Measurements from ENCODE around the gene LRP1B.
A peak's percentile ranks its signal among the peaks of the same experiment; 100 is the strongest.

LRP1B gene

GRCh38 chr2:140528982-140529381 lies 1601.8 kb downstream of the LRP1B start:
- TF ChIP-seq CEBPB (IDR thresholded peaks at IDR 0.05) (no peak), YY1 (IDR thresholded peaks at IDR 0.05; ENCODE audit: low read depth) (no peak), USF1 (IDR thresholded peaks at IDR 0.05) (no peak), EP300 (IDR thresholded peaks at IDR 0.05; ENCODE audit: borderline replicate concordance) (no peak), MAX (IDR thresholded peaks at IDR 0.05) (no peak), TEAD4 (IDR thresholded peaks at IDR 0.05) (no peak), EGR1 (IDR thresholded peaks at IDR 0.05) (no peak), ZBTB7A (IDR thresholded peaks at IDR 0.05; ENCODE audit: low read depth) (no peak), RAD21 (IDR thresholded peaks at IDR 0.05; ENCODE audit: low read depth) (no peak), NFIC (IDR thresholded peaks at IDR 0.05) (no peak), TCF12 (IDR thresholded peaks at IDR 0.05; ENCODE audit: low read depth) (no peak), CREB1 (IDR thresholded peaks at IDR 0.05; ENCODE audit: low read depth) (no peak), FOXM1 (IDR thresholded peaks at IDR 0.05; ENCODE audit: borderline replicate concordance, low read depth) (no peak), TAF1 (IDR thresholded peaks at IDR 0.05; ENCODE audit: low read depth) (no peak)
- TF ChIP-seq, protein P1, sequence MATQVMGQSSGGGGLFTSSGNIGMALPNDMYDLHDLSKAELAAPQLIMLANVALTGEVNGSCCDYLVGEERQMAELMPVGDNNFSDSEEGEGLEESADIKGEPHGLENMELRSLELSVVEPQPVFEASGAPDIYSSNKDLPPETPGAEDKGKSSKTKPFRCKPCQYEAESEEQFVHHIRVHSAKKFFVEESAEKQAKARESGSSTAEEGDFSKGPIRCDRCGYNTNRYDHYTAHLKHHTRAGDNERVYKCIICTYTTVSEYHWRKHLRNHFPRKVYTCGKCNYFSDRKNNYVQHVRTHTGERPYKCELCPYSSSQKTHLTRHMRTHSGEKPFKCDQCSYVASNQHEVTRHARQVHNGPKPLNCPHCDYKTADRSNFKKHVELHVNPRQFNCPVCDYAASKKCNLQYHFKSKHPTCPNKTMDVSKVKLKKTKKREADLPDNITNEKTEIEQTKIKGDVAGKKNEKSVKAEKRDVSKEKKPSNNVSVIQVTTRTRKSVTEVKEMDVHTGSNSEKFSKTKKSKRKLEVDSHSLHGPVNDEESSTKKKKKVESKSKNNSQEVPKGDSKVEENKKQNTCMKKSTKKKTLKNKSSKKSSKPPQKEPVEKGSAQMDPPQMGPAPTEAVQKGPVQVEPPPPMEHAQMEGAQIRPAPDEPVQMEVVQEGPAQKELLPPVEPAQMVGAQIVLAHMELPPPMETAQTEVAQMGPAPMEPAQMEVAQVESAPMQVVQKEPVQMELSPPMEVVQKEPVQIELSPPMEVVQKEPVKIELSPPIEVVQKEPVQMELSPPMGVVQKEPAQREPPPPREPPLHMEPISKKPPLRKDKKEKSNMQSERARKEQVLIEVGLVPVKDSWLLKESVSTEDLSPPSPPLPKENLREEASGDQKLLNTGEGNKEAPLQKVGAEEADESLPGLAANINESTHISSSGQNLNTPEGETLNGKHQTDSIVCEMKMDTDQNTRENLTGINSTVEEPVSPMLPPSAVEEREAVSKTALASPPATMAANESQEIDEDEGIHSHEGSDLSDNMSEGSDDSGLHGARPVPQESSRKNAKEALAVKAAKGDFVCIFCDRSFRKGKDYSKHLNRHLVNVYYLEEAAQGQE (IDR thresholded peaks at IDR 0.05; ENCODE audit: low read depth) = no peak

DNA sequence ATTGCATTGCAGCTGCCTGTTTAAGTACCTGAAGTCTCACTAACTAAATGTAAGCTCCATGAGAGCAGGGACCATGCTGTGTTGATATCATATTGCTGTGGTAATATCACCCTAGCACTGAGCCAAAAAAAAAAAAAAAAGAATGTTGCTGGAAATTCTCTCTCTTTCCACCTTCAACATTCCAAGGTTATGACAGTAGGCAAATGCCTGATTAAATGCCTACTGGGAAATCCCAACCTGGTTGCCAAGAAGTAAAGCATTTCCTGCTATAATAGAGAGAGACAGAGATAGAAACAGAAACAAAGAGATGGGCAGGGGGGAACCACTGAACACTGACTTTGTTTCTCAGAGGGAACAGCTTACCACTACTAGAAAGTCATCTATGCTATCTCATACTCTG lies 1604.2 kb downstream of the LRP1B start:
- TF ChIP-seq TAF1 (IDR thresholded peaks at IDR 0.05; ENCODE audit: low read depth) (no peak), TCF12 (IDR thresholded peaks at IDR 0.05; ENCODE audit: low read depth) (peak; percentile 29; the same call in 1 of the 2 replicates), MAX (IDR thresholded peaks at IDR 0.05) (no peak), EP300 (IDR thresholded peaks at IDR 0.05; ENCODE audit: borderline replicate concordance) (no peak), ZBTB7A (IDR thresholded peaks at IDR 0.05; ENCODE audit: low read depth) (no peak), CREB1 (IDR thresholded peaks at IDR 0.05; ENCODE audit: low read depth) (no peak), YY1 (IDR thresholded peaks at IDR 0.05; ENCODE audit: low read depth) (no peak), NFIC (IDR thresholded peaks at IDR 0.05) (peak; percentile 68), RAD21 (IDR thresholded peaks at IDR 0.05; ENCODE audit: low read depth) (no peak), CEBPB (IDR thresholded peaks at IDR 0.05) (no peak), TEAD4 (IDR thresholded peaks at IDR 0.05) (peak; percentile 80), USF1 (IDR thresholded peaks at IDR 0.05) (no peak), FOXM1 (IDR thresholded peaks at IDR 0.05; ENCODE audit: borderline replicate concordance, low read depth) (no peak), EGR1 (IDR thresholded peaks at IDR 0.05) (no peak)
- TF ChIP-seq, protein P1 (IDR thresholded peaks at IDR 0.05; ENCODE audit: low read depth) = no peak

- no peak for TF ChIP-seq EP300 (IDR thresholded peaks at IDR 0.05; ENCODE audit: borderline replicate concordance)
- TF ChIP-seq YY1 (IDR thresholded peaks at IDR 0.05; ENCODE audit: low read depth) = no peak
- TF ChIP-seq TCF12 (IDR thresholded peaks at IDR 0.05; ENCODE audit: low read depth) = no peak
- TF ChIP-seq EGR1 (IDR thresholded peaks at IDR 0.05) = no peak
- TF ChIP-seq CEBPB (IDR thresholded peaks at IDR 0.05) = no peak
- no peak for TF ChIP-seq MAX (IDR thresholded peaks at IDR 0.05)
- TF ChIP-seq, protein P1 (IDR thresholded peaks at IDR 0.05; ENCODE audit: low read depth) = no peak
- TF ChIP-seq TEAD4 (IDR thresholded peaks at IDR 0.05) = no peak
- TF ChIP-seq TAF1 (IDR thresholded peaks at IDR 0.05; ENCODE audit: low read depth) = no peak
- no peak for TF ChIP-seq FOXM1 (IDR thresholded peaks at IDR 0.05; ENCODE audit: borderline replicate concordance, low read depth)
- TF ChIP-seq ZBTB7A (IDR thresholded peaks at IDR 0.05; ENCODE audit: low read depth) = no peak
- no peak for TF ChIP-seq CREB1 (IDR thresholded peaks at IDR 0.05; ENCODE audit: low read depth)
- TF ChIP-seq NFIC (IDR thresholded peaks at IDR 0.05) = no peak
- TF ChIP-seq USF1 (IDR thresholded peaks at IDR 0.05) = no peak
- no peak for TF ChIP-seq RAD21 (IDR thresholded peaks at IDR 0.05; ENCODE audit: low read depth)
Observed at GRCh38 chr2:140512106-140512505, 1618.7 kb downstream of the LRP1B start.

Data from Ishikawa (cell line).